T-helper 1 cell treated with Interleukin-12 subunit alpha and Interleukin-12 subunit beta and Interleukin-4 antibody, amounts not matched to agents 30 ng/mL and 1 ng/mL, for 36 hours (primary cell): ENCODE results near the gene SURF1. TPM values are rescaled to one million over a fixed set of nuclear protein-coding genes. Genes with fewer than 3 reads are reported as not detected.

ENCODE experiments used
- total RNA-seq: library from RNA; stranded (reverse); gene quantifications from 2 replicates; pipeline ENCODE4 v1.2.3, GENCODE V29; 2022

Gene SURF1
- total RNA-seq, 1 donor from 2014 or later, result 46.9 TPM

Other genes with a start within 250 kb of the SURF1 start
- 128 and 143 TPM in 2 replicates for gene RALGDS, start 235.2 kb downstream of the SURF1 start, total RNA-seq
- 14.3 and 15.4 TPM in 2 replicates for gene GBGT1, start 192.6 kb downstream of the SURF1 start, total RNA-seq
- gene OBP2B, start 147.2 kb downstream of the SURF1 start, total RNA-seq, result not detected in 2 replicates
- gene ABO, start 81.3 kb downstream of the SURF1 start, total RNA-seq, result 2.1 and 2.5 TPM in 2 replicates
- 14.9 and 15.6 TPM in 2 replicates for gene SURF6, start 20.3 kb downstream of the SURF1 start, total RNA-seq
- 31.4 and 32.0 TPM in 2 replicates for gene MED22, start 8.4 kb downstream of the SURF1 start, total RNA-seq
- 1,761 and 1,774 TPM in 2 replicates for gene RPL7A, start 8.3 kb downstream of the SURF1 start, total RNA-seq
- 17.5 and 21.2 TPM in 2 replicates for gene SURF2, start 63 bp upstream of the SURF1 start, total RNA-seq
- gene SURF4, start 19.6 kb upstream of the SURF1 start, total RNA-seq, result 227 and 232 TPM in 2 replicates
- 0.39 and 1.3 TPM in 2 replicates for gene STKLD1, start 19.9 kb upstream of the SURF1 start, total RNA-seq
- 24.0 and 26.3 TPM in 2 replicates for gene REXO4, start 61.5 kb upstream of the SURF1 start, total RNA-seq
- gene ADAMTS13, start 65.9 kb upstream of the SURF1 start, total RNA-seq, result 1.7 and 2.5 TPM in 2 replicates
- gene CACFD1, start 103.5 kb upstream of the SURF1 start, total RNA-seq, result 0.78 and 1.3 TPM in 2 replicates
- gene SLC2A6, start 122.6 kb upstream of the SURF1 start, total RNA-seq, result 3.2 and 4.2 TPM in 2 replicates
- gene MYMK, start 168.5 kb upstream of the SURF1 start, total RNA-seq, result not detected in 2 replicates
- gene ADAMTSL2, start 178.2 kb upstream of the SURF1 start, total RNA-seq, result not detected in 2 replicates